ENCODE measurements around the gene NOL4L. TPM values are rescaled to one million over a fixed set of nuclear protein-coding genes. Genes with fewer than 3 reads are reported as not detected.

Gene NOL4L
- total RNA-seq, 4 donors from 2014 or later, result 2.6 to 12.8 (median 6.4) TPM

DNA sequence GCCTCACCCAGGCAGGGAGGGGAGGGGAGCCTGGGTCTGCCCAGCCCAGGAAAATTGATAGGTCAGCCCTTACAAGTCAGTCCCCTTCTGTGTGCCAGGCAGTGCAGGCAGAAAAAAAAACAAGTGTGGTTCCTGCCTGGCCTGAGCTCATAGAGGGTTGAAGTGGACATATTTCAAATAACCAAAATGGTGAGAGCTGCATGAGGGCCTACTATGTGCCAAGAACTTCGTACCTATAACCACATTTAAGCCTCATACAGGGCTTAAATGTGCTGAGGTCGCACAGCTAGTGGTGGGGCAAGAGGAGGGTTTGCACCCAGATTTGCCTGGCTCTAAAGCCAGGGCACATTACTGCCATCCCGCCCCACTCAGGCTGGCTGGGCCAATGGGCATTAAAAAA is 6.9 kb upstream of the NOL4L start:
- no peaks in the 10 kb centered on the region for H3K36me3 ChIP-seq
- H3K27ac ChIP-seq, result no peak overlapping the region
- DNase-seq (ENCODE audit: low spot score in 2 of 2), result no peak
- WGBS, result 97% methylated on average over 3 of the region's 3 CpGs
- H3K4me3 ChIP-seq, result no peak overlapping the region
- H3K27me3 ChIP-seq, result peaks cover 19% of the 10 kb centered on the region
- no peaks in the 10 kb centered on the region for H3K9me3 ChIP-seq
- no peaks in the 10 kb centered on the region for H3K4me1 ChIP-seq
- TF ChIP-seq POLR2A (IDR thresholded peaks at IDR 0.05) (no peak), EP300 (IDR thresholded peaks at IDR 0.05) (no peak), POLR2AphosphoS5 (IDR thresholded peaks at IDR 0.05) (no peak), CTCF (IDR thresholded peaks at IDR 0.05) (no peak)

- no peaks in the 10 kb centered on the region for H3K36me3 ChIP-seq
- TF ChIP-seq POLR2AphosphoS5 (IDR thresholded peaks at IDR 0.05), result no peak
- no peak for TF ChIP-seq POLR2A (IDR thresholded peaks at IDR 0.05)
- no peak for TF ChIP-seq EP300 (IDR thresholded peaks at IDR 0.05)
- TF ChIP-seq CTCF (IDR thresholded peaks at IDR 0.05), result no peak
- no peak overlapping the region for H3K4me3 ChIP-seq
- H3K27ac ChIP-seq, result no peak overlapping the region
- H3K27me3 ChIP-seq, result peaks cover 39% of the 10 kb centered on the region
- DNase-seq (ENCODE audit: low spot score in 2 of 2), result no peak
- peaks cover 5% of the 10 kb centered on the region for H3K4me1 ChIP-seq
- H3K9me3 ChIP-seq, result no peaks in the 10 kb centered on the region
- 78% methylated on average over 5 of the region's 5 CpGs for WGBS
Observed at GRCh38 chr20:32589769-32590168, 4.6 kb upstream of the NOL4L start.

DNA sequence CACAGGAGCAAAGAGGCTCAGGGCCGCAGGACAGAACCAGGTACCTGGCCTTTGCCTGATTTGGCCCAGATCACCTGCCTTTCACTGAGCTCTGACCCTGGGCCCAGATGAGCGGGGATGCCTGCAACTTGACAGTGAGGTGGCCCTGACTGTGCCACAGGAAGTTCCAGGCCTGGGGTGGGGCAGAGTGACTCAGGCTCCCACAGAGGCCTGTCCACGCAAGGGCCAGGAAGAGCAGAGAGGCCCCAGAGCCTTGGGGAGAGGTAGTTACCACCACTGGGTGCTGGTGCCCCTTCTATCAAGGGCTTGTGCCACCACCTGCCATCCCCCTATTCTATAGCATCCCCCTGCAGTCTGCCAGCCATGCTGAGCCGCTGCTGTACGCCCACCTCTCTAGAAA is 4.1 kb upstream of the NOL4L start:
- Histone ChIP-seq H3K27me3 (peaks cover 43% of the 10 kb centered on the region), H3K4me3 (no peak overlapping the region), H3K4me1 (peaks cover 9% of the 10 kb centered on the region), H3K9me3 (no peaks in the 10 kb centered on the region), H3K27ac (no peak overlapping the region), H3K36me3 (no peaks in the 10 kb centered on the region)
- WGBS, result 57% methylated on average over 3 of the region's 5 CpGs
- no peak for DNase-seq (ENCODE audit: low spot score in 2 of 2)
- TF ChIP-seq POLR2AphosphoS5 (IDR thresholded peaks at IDR 0.05) (no peak), CTCF (IDR thresholded peaks at IDR 0.05) (no peak), POLR2A (IDR thresholded peaks at IDR 0.05) (no peak), EP300 (IDR thresholded peaks at IDR 0.05) (no peak)

GRCh38 chr20:32588040-32588439 is 2.9 kb upstream of the NOL4L start:
- TF ChIP-seq EP300 (IDR thresholded peaks at IDR 0.05), result no peak
- TF ChIP-seq CTCF (IDR thresholded peaks at IDR 0.05), result no peak
- no peak for TF ChIP-seq POLR2AphosphoS5 (IDR thresholded peaks at IDR 0.05)
- no peak for TF ChIP-seq POLR2A (IDR thresholded peaks at IDR 0.05)
- Histone ChIP-seq H3K27ac (no peak overlapping the region), H3K4me3 (no peak overlapping the region), H3K4me1 (peaks cover 21% of the 10 kb centered on the region), H3K36me3 (no peaks in the 10 kb centered on the region), H3K27me3 (peaks cover 55% of the 10 kb centered on the region), H3K9me3 (no peaks in the 10 kb centered on the region)
- WGBS, result 87% methylated on average over 2 of the region's 5 CpGs
- DNase-seq (ENCODE audit: low spot score in 2 of 2), result no peak

DNA sequence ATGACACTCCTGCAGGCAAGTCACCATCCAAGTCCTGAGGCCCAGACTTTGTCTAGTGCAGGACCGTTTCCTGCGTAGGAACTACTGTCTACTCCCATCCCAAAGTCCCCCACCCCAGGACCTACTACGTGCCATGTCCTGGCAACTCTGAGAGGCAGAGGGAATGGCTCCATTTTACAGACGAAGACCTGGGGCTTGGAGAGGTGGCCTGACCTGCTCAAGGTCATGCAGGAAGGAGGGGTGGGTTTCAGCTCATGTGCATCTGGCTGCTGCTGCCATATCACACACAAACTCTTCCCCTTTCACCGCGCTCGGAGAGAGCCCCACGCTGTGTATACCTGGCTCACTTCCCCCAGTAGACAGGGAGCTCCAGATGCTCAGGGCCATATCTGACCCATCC is 1.2 kb upstream of the NOL4L start:
- no peak for DNase-seq (ENCODE audit: low spot score in 2 of 2)
- no peak overlapping the region for H3K27ac ChIP-seq
- H3K27me3 ChIP-seq, result peaks cover 60% of the 10 kb centered on the region
- WGBS, result 54% methylated on average over 8 of the region's 8 CpGs
- no peaks in the 10 kb centered on the region for H3K9me3 ChIP-seq
- H3K4me1 ChIP-seq, result peaks cover 29% of the 10 kb centered on the region
- TF ChIP-seq EP300 (IDR thresholded peaks at IDR 0.05) (no peak), CTCF (IDR thresholded peaks at IDR 0.05) (no peak), POLR2A (IDR thresholded peaks at IDR 0.05) (no peak), POLR2AphosphoS5 (IDR thresholded peaks at IDR 0.05) (no peak)
- no peak overlapping the region for H3K4me3 ChIP-seq
- no peaks in the 10 kb centered on the region for H3K36me3 ChIP-seq

Data from suprapubic skin (tissue), 4 donors.